Measurements from ENCODE around the gene NAT10. TPM values are rescaled to one million over a fixed set of nuclear protein-coding genes. Genes with fewer than 3 reads are reported as not detected.

Gene NAT10
- total and polyA plus RNA-seq, 8 donors, result 30.0 to 69.3 (median 62.6) TPM

DNA sequence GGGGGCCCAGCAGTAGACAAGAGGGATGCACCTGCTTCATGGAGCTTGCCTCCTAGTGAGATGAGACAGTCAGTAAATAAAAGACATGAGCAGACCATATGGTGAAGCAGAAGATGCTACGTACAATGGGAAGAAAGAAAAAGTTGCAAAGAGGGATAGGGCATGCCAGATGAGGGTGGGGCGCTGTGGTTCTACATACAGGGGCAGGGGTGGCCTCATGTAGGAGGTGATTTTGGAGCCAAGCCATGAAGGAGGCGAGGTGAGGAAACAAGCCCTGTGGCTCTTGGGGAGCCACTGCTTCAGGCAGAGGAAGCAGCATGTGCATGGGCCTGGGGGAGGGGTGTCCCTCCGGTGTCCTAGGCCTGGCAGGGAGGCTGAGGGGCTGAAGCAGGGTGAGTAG, 15.2 kb downstream of the NAT10 start:
- H3K27ac ChIP-seq, result no peak overlapping the region
- peaks cover 0 to 100% of the 10 kb centered on the region in 2 donors for H3K36me3 ChIP-seq
- intact Hi-C loops (cut with DNase I), result no loop called here
- no peaks in the 10 kb centered on the region for H3K27me3 ChIP-seq
- no peak for DNase-seq
- H3K9me3 ChIP-seq, result no peaks in the 10 kb centered on the region
- H3K4me3 ChIP-seq, result no peak overlapping the region
- H3K4me1 ChIP-seq, result no peaks in the 10 kb centered on the region
- ATAC-seq, result no peak
- TF ChIP-seq, protein P1, sequence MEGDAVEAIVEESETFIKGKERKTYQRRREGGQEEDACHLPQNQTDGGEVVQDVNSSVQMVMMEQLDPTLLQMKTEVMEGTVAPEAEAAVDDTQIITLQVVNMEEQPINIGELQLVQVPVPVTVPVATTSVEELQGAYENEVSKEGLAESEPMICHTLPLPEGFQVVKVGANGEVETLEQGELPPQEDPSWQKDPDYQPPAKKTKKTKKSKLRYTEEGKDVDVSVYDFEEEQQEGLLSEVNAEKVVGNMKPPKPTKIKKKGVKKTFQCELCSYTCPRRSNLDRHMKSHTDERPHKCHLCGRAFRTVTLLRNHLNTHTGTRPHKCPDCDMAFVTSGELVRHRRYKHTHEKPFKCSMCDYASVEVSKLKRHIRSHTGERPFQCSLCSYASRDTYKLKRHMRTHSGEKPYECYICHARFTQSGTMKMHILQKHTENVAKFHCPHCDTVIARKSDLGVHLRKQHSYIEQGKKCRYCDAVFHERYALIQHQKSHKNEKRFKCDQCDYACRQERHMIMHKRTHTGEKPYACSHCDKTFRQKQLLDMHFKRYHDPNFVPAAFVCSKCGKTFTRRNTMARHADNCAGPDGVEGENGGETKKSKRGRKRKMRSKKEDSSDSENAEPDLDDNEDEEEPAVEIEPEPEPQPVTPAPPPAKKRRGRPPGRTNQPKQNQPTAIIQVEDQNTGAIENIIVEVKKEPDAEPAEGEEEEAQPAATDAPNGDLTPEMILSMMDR (IDR thresholded peaks at IDR 0.05), result no peak

DNA sequence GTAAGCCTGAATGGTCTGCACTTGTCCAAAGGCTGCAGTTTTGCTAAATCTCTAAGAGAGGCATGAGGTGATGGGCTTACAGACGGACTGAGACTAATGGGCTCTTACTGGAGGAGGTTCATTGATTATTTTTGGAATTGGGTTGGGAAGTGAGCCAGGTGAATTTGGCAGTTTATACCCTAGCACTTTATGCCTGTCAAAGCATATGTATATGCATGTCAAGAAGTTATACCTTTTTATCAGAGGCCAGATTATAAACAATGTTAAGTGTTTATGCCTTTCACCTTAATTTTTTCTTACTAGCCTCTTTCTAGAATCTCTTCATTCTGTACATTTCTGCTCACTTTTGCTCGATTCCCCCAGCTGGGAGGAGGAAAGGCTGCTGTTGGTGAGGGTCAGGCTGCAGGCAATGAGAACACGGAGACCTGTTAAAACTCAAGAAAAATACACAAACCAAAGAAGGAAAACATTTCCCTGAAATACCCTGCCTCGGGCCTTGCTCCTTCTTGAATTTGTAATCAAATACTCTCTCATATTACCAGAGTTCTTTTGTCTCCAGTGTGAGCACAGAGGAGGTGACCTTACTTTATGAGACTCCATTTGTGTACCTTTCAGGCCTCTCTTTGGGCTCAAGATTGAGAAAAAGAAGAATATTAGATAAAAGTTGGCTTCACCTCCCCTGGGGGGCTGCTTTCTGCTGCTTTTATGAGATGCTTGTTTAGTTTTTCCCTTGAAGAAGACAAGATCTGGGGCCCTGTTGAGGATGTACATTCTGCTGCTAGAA, 19.6 kb downstream of the NAT10 start:
- no peaks in the 10 kb centered on the region for H3K4me1 ChIP-seq
- ATAC-seq (no peak), DNase-seq (no peak)
- H3K27ac ChIP-seq, result no peak overlapping the region
- no peak overlapping the region for H3K4me3 ChIP-seq
- H3K27me3 ChIP-seq, result no peaks in the 10 kb centered on the region
- intact Hi-C loops (cut with DNase I), result no loop called here
- no peaks in the 10 kb centered on the region for H3K9me3 ChIP-seq
- peaks cover 0 to 99% of the 10 kb centered on the region in 2 donors for H3K36me3 ChIP-seq
- TF ChIP-seq, protein P1 (IDR thresholded peaks at IDR 0.05), result no peak

GRCh38 chr11:34126959-34127848, 21.8 kb downstream of the NAT10 start:
- Histone ChIP-seq H3K36me3 (peaks cover 0 to 98% of the 10 kb centered on the region in 2 donors), H3K4me1 (no peaks in the 10 kb centered on the region), H3K4me3 (no peak overlapping the region), H3K27ac (no peak overlapping the region), H3K27me3 (no peaks in the 10 kb centered on the region), H3K9me3 (no peaks in the 10 kb centered on the region)
- intact Hi-C loops (cut with DNase I), result no loop called here
- ATAC-seq (no peak), DNase-seq (no peak)
- TF ChIP-seq, protein P1 (IDR thresholded peaks at IDR 0.05), result no peak

DNA sequence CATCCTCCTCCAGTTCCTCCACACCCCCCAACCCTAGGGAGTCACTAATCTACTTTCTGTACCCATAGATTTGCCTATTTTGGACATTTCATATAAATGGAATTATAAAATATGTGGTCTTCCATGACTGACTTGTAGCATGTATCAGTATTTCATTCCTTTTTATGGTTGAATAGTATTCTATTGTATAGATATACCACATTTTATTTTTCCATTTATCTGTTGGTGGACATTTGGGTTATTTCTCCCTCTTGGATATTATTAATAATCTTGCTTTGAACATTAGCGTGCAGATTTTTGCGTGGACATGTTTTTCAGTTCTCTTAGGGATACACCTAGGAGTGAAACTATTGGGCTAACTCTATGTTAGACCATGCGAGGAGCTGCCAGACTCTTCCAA, 23.4 kb downstream of the NAT10 start:
- Histone ChIP-seq H3K4me3 (no peak overlapping the region), H3K9me3 (no peaks in the 10 kb centered on the region), H3K27ac (no peak overlapping the region), H3K36me3 (peaks cover 0 to 98% of the 10 kb centered on the region in 2 donors), H3K4me1 (no peaks in the 10 kb centered on the region), H3K27me3 (no peaks in the 10 kb centered on the region)
- TF ChIP-seq, protein P1 (IDR thresholded peaks at IDR 0.05), result no peak
- ATAC-seq (no peak), DNase-seq (no peak)
- intact Hi-C loops (cut with DNase I), result no loop called here

Measured in left lung (tissue), 10 donors.